ENCODE measurements around the gene TMEM253.

Gene TMEM253

DNA sequence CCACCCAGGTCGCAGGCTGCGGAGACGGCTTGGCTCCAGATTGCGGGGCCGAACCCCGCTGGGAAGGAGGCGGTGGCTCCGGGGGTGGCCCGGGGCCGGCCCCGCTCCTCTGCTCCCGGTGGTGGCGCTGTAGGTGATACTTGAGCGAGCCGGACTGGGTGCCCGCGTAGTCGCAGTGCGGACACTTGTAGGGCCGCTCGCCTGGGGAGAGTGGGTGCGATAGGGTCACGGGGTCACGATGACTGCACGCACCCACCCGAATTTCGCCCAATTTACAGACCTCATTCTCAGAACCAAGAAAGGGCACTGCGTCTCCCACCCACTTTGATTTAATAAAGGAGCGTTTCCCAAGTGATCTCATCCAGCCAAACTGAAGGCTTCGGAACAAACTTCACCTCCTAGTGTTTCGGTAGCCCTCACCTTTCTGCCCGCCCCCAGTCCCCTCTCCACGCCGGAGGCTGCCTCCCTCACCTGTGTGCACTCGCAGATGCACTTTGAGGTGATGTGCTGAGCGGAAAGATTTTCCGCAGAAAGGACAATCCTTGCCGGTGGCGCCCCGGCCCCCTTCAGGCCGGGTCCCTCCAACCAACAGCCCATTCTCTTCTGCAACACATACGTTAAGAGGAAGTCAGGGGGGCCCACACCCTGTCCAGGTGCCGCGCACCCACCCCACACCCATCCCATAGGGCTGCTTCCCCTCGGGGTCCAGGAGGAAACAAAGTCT lies 9.8 kb upstream of the TMEM253 start:
- DNase-seq = no peak

DNA sequence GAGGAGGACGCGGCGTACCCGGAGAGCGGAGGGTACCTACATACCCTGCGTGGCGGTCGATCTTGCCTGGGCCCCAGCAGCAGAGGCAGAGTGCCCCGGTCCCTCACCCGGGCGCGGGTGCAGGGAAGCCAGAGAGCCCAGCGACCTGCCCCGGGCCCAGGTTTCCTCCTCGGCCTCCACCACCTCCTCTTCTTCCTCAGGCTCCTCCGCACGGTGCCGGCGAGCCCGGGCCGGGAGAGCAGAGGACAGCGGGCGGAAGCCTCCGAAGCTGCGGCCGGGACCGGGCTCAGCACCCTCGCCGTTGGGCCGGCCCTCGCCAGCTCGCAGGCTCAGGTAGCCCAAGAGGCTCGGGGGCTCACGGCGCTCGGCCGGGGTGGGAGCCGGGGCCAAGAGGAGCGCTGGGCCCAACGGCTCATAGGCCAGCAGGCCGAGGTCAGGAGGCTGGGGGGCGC lies 9.0 kb upstream of the TMEM253 start:
- no peak for DNase-seq

GRCh38 chr14:21092273-21093011 lies 8.4 kb upstream of the TMEM253 start:
- peak; percentile 86 for DNase-seq

GRCh38 chr14:21093018-21093417 lies 7.8 kb upstream of the TMEM253 start:
- no peak for DNase-seq

GRCh38 chr14:21093769-21094681 lies 6.8 kb upstream of the TMEM253 start:
- DNase-seq = no peak

DNA sequence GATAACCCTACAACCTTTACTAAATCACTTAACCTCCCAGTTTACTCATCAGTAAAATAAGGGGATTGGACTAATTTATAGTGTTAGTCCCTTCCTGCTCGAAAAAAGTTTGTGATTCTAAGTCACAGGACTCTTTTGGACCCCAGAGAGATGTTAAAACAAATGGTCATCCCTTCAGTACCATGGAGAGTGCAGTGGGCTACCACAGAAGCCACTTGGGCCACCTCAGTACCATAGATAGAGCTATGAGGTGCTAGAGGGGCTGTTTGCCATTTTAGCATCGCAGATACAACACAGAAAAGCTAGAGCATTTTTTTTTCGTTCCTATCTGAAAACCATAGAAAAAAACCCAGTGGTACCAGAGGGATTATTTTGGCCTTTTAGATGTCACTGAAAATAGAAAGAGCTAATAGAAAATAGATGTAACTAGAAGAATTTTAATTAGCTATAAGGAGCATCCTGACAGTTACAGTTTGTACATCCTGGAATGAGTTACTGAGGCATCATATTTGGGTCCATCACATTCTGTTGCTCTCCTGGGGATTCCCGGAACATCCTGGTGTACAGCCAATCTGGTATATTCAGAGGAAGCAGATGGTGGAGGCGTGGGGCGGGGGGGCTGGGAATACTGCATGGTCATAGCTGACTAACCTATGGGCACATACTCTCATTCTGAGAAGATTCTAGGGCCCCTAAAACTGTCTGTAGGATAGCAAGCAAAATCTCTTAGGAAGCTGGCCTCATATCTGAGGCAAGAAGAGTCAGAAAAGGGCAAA lies 5.2 kb upstream of the TMEM253 start:
- DNase-seq = no peak

GRCh38 chr14:21096438-21096837 lies 4.4 kb upstream of the TMEM253 start:
- DNase-seq = no peak

DNA sequence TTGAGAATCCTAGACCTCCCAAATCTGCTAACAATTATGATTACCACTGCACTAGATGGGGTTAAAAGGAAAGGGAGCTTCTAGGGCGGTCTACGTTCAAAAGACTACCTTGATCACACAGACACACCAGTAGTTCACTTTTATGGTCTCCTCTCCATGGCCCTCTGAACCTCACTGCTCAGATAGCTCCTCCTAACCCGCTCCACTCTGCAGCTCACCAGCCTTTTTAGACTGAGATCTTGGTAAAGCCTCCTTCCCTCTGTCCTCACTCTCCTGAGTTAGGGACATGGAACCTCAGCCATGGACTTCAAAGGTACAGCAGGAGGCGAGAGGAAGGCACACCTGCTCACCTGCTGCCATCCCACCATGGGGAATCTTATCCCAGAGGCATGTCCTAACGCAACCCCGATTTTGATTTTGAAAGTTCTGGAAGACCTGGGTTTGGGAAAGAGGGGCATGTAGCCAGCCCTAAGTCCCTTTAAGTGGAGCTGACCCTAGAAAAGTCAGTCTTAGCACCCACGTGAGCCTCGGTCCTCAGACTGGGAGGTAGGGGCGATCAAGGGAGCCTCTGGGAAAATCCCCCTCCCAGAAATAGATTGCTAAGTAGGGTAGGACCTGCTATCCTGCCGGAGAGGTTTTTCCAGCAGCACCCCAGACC lies 3.8 kb upstream of the TMEM253 start:
- DNase-seq = no peak

GRCh38 chr14:21097636-21098075 lies 3.2 kb upstream of the TMEM253 start:
- peak; percentile 23 for DNase-seq

DNA sequence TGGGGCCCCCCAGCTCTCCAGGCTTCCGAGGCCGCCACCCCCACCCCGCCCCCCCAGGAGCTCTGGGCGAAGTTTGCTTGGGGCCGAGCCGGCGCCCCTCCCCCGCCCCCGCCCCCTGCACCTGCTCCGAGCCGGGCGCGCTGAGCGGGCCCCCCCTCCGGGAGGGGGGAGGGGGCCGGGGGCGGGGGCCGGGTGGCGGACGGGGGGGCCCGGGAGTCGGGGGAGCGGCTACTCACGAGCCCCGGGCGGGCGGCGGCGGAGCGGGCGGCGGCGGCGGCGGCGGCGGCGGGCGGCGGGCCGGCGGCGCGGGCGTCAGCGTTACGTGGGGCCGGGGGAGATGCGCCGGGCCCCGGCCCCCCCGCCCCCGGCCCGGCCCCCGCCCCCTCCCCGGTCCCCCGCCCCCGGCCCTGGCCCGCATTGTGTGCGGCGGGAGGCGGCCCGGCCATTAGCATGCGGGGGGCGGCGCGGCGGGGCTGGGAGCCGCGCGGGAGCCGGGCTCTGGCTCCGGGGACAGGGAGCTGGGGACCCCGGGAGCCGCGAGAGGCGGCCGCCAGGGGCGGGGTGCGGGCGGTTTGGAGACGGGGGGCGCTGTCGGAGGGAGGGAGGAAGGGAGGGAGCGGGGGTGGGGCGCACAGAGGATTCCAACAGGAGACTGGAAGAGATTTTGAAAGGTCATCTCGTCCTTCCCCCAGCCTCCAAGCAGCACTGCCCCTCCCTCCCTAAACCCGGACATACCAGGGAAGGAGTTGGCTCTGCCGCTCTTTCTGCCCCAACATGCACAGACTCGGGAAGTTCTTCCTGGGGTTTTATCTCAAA lies 2.6 kb upstream of the TMEM253 start, which contains the start of gene ZNF219:
Gene ZNF219, minus strand, starts transcription at position 580 of the 816 bp plus-strand sequence. CDS start 5,064 bp downstream, outside the sequence.
- DNase-seq = peak; percentile 34

DNA sequence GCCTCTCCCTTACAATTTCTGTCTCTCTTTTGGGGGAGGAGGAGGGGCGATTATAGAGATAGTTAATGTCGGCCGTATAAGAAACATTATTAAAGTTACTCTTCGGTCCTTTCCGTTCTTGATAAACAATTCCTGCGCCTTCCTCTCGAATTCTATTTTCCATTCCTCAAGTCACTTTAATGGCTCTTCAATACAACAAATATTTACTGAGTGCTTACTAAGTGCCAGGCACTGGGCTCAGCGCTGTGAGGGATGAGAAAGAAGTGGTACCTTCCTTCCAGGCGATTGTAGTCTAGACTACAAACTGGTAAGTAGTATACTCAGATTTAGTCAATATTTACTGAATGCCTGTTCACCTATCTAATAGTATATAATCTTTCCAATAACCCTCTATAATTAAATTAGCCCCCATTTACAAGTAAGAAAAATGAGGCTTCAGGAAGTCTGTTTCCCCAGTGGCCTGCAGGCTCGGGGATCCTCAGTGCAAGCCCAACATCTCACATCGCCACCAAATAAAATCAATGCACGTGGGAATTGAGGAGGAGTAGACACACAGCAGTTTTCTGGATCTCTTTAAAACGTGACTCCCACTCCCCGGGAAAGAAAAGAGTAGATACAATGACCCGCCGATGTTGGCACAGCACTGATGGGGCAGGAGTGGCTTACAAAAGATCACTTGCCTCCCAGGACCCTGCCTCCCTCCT lies 1.8 kb upstream of the TMEM253 start:
- no peak for DNase-seq

GRCh38 chr14:21099596-21099985 lies 1.3 kb upstream of the TMEM253 start:
- DNase-seq = no peak

- DNase-seq = no peak
These were observed 1.0 kb downstream of the TMEM253 start for GRCh38 chr14:21101802-21102413.

- no peak for DNase-seq
These were observed 1.9 kb downstream of the TMEM253 start for GRCh38 chr14:21102521-21103410.

DNA sequence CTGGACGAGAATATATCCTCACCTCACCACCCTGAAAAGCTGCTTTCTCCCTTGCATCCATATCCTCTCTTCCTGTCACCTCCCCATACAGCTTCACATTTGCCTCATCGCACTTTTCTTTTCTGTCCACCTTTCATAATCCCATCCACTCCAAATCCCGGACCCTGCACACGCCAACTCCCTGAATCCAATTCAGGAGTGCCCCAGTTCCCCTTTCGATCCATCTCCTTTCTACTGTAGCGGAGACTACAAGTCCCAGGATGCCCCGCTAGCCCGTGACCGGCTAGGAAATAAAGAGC lies 2.5 kb downstream of the TMEM253 start:
- no peak for DNase-seq

DNA sequence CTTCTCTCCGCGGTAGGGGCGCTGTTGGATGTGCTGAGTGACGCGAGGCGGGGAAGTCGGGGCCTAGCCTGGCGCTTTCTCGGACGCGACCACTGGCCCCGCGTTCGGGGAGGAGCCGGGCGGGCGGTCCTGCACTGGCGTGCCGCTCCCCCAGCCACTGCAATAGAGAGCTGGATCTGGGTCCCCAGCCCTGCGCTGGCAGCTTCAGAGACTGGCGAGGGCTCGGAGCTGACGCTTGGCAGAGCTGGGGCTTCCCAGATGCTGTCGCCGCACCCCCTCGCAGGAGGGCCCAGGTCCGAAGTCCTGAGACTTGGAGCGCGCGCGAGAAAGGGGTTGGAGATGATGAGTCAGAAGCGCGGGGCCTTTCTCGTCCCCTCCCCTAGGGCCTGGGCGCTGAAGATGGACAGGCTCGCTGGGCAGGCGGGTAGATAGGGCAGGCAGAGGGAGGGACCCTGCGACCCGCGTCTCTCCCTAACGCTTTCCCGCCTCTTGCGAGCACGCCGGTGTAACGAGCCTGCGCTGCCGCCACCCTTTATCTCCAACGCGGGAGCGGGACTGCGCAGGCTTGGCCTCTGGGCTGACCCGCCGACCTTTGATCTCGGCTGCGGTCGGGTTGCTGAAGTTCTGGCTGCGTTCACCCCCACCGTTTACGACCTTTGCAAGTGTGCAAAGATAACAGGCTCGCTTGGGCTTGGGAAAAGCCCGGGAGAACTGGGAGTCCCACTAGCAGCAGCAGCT lies 3.0 kb downstream of the TMEM253 start:
- DNase-seq = peak; percentile 83

- peak; percentile 43 for DNase-seq
These were observed 3.7 kb downstream of the TMEM253 start for GRCh38 chr14:21104448-21105060.

GRCh38 chr14:21105095-21105494 lies 4.2 kb downstream of the TMEM253 start:
- no peak for DNase-seq

All from effector CD8-positive, alpha-beta T cell (primary cell).